Caco-2 (cell line): ENCODE results near the gene SERPING1. TPM values are rescaled to one million over a fixed set of nuclear protein-coding genes. Genes with fewer than 3 reads are reported as not detected.

Experiments
- BruUV-seq: library from RNA; stranded (reverse); fragments of 400-500 nt; replicated peaks from 2 replicates; lab custom pipeline; 2021; lab: Mats Ljungman, UMichigan
- CTCF ChIA-PET: fragments of 300-600 bp; sonication (Branson Sonifier 250); formaldehyde crosslinking; loops from one replicate; lab custom pipeline; 2022; ENCODE audit warnings: antibody characterized with exemption; lab: Charles Lee
- POLR2A ChIA-PET: fragments of 300-600 bp; sonication (Branson Sonifier 250); formaldehyde crosslinking; loops from one replicate; lab custom pipeline; 2022; ENCODE audit warnings: antibody characterized with exemption; lab: Charles Lee
- DNase-seq, 2 experiments: peaks; one replicate each; pipeline versions ENCODE4 v3.0.0 to v3.0.0-alpha.2; 2020 to 2022
- H3K27me3 ChIP-seq: replicated peaks from 2 replicates; pipeline ENCODE4 v1.6.0; 2011; ENCODE audit warnings: low read length; ENCODE audit not compliant: control insufficient read depth, insufficient read depth
- H3K36me3 ChIP-seq: 2 replicates; pipeline ENCODE4 v1.5.1; 2011; ENCODE audit warnings: low read length; ENCODE audit not compliant: control insufficient read depth, insufficient read depth
- H3K4me1 ChIP-seq: fragments of 250-450 bp; sonication (Bioruptor Pico); 2 replicates; pipeline ENCODE4 v1.5.1; 2020; ENCODE audit warnings: mild to moderate bottlenecking
- H3K4me3 ChIP-seq: 2 replicates; pipeline ENCODE4 v1.5.1; 2011; ENCODE audit warnings: low read depth, mild to moderate bottlenecking, control low read depth, low read length
- H3K9me3 ChIP-seq: fragments of 250-450 bp; sonication (Bioruptor Pico); 2 replicates; pipeline ENCODE4 v1.5.1; 2020; ENCODE audit warnings: mild to moderate bottlenecking, moderate library complexity
- H3K27ac Mint-ChIP-seq: one replicate; pipeline ENCODE4 v1.8.0; 2022; ENCODE audit warnings: mixed read lengths; ENCODE audit not compliant: unreplicated experiment
- H3K27me3 Mint-ChIP-seq: one replicate; pipeline ENCODE4 v1.8.0; 2022; ENCODE audit warnings: mixed read lengths; ENCODE audit not compliant: insufficient read depth, unreplicated experiment
- H3K36me3 Mint-ChIP-seq: one replicate; pipeline ENCODE4 v1.8.0; 2022; ENCODE audit warnings: mild to moderate bottlenecking, mixed read lengths; ENCODE audit not compliant: insufficient read depth, unreplicated experiment
- H3K4me1 Mint-ChIP-seq: one replicate; pipeline ENCODE4 v1.8.0; 2022; ENCODE audit warnings: low read depth, mixed read lengths; ENCODE audit not compliant: unreplicated experiment
- H3K4me3 Mint-ChIP-seq: one replicate; pipeline ENCODE4 v1.8.0; 2022; ENCODE audit warnings: mild to moderate bottlenecking, moderate library complexity, mixed read lengths; ENCODE audit not compliant: unreplicated experiment
- H3K9me3 Mint-ChIP-seq: one replicate; pipeline ENCODE4 v1.8.0; 2022; ENCODE audit warnings: mixed read lengths; ENCODE audit not compliant: unreplicated experiment
- intact Hi-C: fragments of 100-400 bp; cut with micrococcal nuclease; formaldehyde crosslinking; loops from one replicate; pipeline ENCODE4 v1.10.0; 2022; ENCODE audit not compliant: unreplicated experiment
- total RNA-seq: library from RNA; stranded (reverse); gene quantifications from 2 replicates; pipeline ENCODE4 v1.2.3, GENCODE V29; 2022
- TF ChIP-seq, protein P1 (sequence below), 2 experiments: fragments of 200-600 bp in 1 of 2; IDR thresholded peaks; 1 replicate in 1 of 2; 2 replicates in 1 of 2; pipeline versions ENCODE4 v1.5.1 to v1.8.0; 2011 to 2022; ENCODE audit warnings: antibody characterized with exemption in 1 of 2, control low read depth in 1 of 2, inconsistent platforms in 1 of 2, low read depth in 1 of 2, low read length in 1 of 2, mild to moderate bottlenecking in 1 of 2, moderate library complexity in 1 of 2; ENCODE audit not compliant: insufficient read depth in 1 of 2, severe bottlenecking in 1 of 2, unreplicated experiment in 1 of 2

Gene SERPING1
- total RNA-seq, 1 experiment from 2014 or later, result 3.8 TPM

DNA sequence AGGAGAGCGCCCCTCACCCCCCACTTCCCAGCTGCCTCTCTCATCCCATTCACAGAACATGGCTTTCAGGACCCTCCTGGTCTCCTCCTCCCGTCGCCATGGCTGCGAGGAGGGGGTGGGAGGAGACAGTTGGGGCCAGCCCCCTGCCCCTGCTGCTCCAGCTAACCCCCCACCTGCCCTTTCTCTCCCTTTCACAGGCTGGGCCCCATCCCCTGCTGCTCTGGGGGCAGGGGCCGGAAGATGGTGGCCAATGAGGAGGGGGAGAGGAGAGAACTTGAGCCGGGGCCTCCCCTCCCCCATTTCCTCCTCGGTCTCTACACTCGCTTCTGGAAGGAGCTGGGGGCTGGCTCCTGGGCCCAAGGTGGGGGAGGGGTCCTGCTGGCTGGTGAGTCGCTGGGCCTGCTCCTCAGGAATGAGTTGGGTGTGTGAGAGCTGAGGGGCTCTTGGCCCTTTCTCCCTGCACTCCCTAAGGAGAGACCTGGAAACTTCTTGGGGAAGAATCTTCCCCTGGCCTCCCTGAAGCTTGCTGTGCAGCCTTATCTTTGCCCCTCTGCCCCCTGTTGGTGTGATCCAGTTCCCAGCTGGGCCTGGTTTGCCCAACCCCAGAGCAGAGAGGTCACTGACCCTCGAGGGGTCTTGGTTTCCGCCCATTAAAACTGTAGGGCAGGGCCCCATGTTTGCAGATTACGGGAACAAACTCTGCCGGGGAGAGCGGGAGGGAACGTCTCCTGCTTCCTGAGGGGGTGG, 42.0 kb downstream of the SERPING1 start:
- no peaks in the 10 kb centered on the region for H3K9me3 Mint-ChIP-seq
- H3K36me3 ChIP-seq, result no peaks in the 10 kb centered on the region
- no peaks in the 10 kb centered on the region for H3K9me3 ChIP-seq
- peaks cover 7% of the 10 kb centered on the region for H3K4me1 Mint-ChIP-seq
- POLR2A ChIA-PET, result no interaction called here
- H3K4me3 ChIP-seq, result no peak overlapping the region
- no TSS peak for BruUV-seq
- H3K4me3 Mint-ChIP-seq, result peak overlapping the region; percentile 73
- H3K4me1 ChIP-seq, result peaks cover 25% of the 10 kb centered on the region
- H3K27me3 ChIP-seq, result no peaks in the 10 kb centered on the region
- H3K27me3 Mint-ChIP-seq, result no peaks in the 10 kb centered on the region
- peak; percentile 51 to 70 for DNase-seq
- H3K27ac Mint-ChIP-seq, result peak overlapping the region; percentile 71
- CTCF ChIA-PET, result interaction anchor here (0.6 to 3.4 kb wide), 5 partner anchors 54 to 294 kb away, joined by 3 to 82 read pairs (median 4); partner anchors contain the start of gene UBE2L6
- H3K36me3 Mint-ChIP-seq, result peaks cover 7% of the 10 kb centered on the region
- intact Hi-C loops, result loop anchor here (5.0 kb wide), 1 partner anchor 162 kb away; no protein-coding TSS in a partner anchor
- TF ChIP-seq, protein P1, sequence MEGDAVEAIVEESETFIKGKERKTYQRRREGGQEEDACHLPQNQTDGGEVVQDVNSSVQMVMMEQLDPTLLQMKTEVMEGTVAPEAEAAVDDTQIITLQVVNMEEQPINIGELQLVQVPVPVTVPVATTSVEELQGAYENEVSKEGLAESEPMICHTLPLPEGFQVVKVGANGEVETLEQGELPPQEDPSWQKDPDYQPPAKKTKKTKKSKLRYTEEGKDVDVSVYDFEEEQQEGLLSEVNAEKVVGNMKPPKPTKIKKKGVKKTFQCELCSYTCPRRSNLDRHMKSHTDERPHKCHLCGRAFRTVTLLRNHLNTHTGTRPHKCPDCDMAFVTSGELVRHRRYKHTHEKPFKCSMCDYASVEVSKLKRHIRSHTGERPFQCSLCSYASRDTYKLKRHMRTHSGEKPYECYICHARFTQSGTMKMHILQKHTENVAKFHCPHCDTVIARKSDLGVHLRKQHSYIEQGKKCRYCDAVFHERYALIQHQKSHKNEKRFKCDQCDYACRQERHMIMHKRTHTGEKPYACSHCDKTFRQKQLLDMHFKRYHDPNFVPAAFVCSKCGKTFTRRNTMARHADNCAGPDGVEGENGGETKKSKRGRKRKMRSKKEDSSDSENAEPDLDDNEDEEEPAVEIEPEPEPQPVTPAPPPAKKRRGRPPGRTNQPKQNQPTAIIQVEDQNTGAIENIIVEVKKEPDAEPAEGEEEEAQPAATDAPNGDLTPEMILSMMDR (IDR thresholded peaks at IDR 0.05; ENCODE audit: insufficient read depth in 1 of 2, low read depth in 1 of 2, low read length in 1 of 2, severe bottlenecking in 1 of 2, unreplicated experiment in 1 of 2), result peak in 1 of 2 experiments; percentile 13

DNA sequence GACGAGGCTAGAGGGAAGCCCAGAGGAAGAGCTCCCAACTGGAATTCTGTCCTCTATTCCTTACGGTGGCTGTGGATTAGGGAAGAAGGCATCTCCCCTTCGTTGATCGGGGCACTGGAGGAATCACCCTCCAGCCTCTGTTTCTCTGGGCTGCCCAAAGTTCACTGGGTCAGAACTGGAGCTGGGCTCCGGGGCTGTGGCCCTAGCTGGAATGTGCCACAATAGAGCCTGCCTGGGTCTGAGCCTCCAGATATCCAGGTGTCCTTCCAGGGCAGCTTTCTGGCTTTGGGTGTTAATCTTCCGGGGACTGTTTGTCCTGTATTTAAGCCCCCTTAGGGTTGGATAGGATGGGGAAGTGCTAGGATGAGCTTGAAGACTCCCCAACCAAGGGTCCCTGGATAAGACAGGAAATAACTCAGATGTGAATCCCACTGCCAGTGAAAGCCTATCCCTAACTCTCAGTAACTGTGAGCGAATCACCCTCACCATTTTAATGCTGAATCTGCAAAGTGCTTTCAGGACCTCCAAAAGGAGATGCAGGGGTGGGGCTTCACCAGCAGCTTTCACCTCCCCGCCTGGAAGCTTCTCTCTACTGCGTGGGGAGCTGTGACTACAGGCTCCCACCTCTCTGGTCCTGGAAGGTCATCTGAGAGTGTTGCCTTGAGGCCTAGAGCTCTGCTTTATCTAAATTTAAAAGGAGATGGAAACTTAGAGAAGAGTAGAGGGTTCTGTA, 42.7 kb downstream of the SERPING1 start:
- peak overlapping the region; percentile 39 for H3K27ac Mint-ChIP-seq
- no TSS peak for BruUV-seq
- Histone ChIP-seq H3K9me3 (no peaks in the 10 kb centered on the region), H3K4me1 (peaks cover 27% of the 10 kb centered on the region), H3K27me3 (no peaks in the 10 kb centered on the region), H3K36me3 (no peaks in the 10 kb centered on the region), H3K4me3 (no peak overlapping the region)
- CTCF ChIA-PET, result interaction anchor here (0.6 to 3.4 kb wide), 22 partner anchors 8 to 295 kb away, joined by 3 to 82 read pairs (median 6); partner anchors contain the start of genes SERPING1, SLC43A1, TIMM10 and UBE2L6
- POLR2A ChIA-PET, result no interaction called here
- intact Hi-C loops, result loop anchor here (5.0 kb wide), 1 partner anchor 163 kb away; no protein-coding TSS in a partner anchor
- H3K4me1 Mint-ChIP-seq, result peaks cover 7% of the 10 kb centered on the region
- DNase-seq, result no peak
- H3K4me3 Mint-ChIP-seq, result peak overlapping the region; percentile 73
- H3K36me3 Mint-ChIP-seq, result peaks cover 7% of the 10 kb centered on the region
- H3K9me3 Mint-ChIP-seq, result no peaks in the 10 kb centered on the region
- H3K27me3 Mint-ChIP-seq, result no peaks in the 10 kb centered on the region
- TF ChIP-seq, protein P1 (IDR thresholded peaks at IDR 0.05; ENCODE audit: insufficient read depth in 1 of 2, low read depth in 1 of 2, low read length in 1 of 2, severe bottlenecking in 1 of 2, unreplicated experiment in 1 of 2), result no peak
